Neural cell (in vitro differentiated cells): ENCODE results near the gene RBAK.

ENCODE experiments used
- EP300 ChIP-seq: fragments of 450-650 bp; conservative IDR thresholded peaks from 2 replicates; pipeline ENCODE4 v1.6.1; 2014; ENCODE audit warnings: antibody characterized with exemption, mild to moderate bottlenecking, moderate library complexity; ENCODE audit not compliant: poor library complexity, severe bottlenecking
- EZH2 ChIP-seq: fragments of 200-600, 300-800 bp; shearing (Covaris generic), sonication (generic); IDR thresholded peaks from 2 replicates; pipeline ENCODE4 v1.6.1; 2014; ENCODE audit warnings: antibody characterized with exemption, low read length, borderline replicate concordance, mild to moderate bottlenecking; ENCODE audit not compliant: insufficient read depth, poor library complexity, severe bottlenecking
- POLR2AphosphoS5 ChIP-seq: IDR thresholded peaks from 2 replicates; pipeline ENCODE4 v1.6.1; 2012
- SMC3 ChIP-seq: fragments of 450-650 bp; conservative IDR thresholded peaks from 2 replicates; pipeline ENCODE4 v1.6.1; 2014; ENCODE audit warnings: antibody characterized with exemption, mild to moderate bottlenecking, moderate library complexity; ENCODE audit not compliant: poor library complexity
- TF ChIP-seq, protein P1 (sequence below): fragments of 450-650 bp; IDR thresholded peaks from 2 replicates; pipeline ENCODE4 v1.5.1; 2014; ENCODE audit warnings: antibody characterized with exemption, mild to moderate bottlenecking, moderate library complexity; ENCODE audit not compliant: poor library complexity, severe bottlenecking

DNA sequence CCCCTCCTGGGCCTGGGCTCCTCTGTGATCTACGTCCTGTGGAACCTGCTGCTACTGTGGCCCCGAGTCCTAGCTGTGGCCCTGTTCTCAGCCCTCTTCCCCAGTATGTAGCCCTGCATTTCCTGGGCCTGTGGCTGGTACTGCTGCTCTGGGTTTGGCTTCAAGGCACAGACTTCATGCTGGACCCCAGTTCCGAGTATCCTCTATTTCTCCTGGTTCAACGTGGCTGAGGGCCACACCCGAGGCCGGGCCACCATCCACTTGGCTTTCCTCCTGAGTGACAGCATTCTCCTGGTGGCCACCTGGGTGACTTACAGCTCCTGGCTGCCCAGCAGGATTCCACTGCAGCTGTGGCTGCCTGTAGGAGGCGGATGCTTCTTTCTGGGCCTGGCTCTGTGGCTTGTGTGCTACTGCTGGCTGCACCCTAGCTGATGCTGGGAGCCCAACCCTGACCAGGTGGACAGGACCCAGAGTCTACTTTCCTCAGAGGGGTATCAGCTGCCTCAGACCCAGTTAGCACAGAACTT lies 48.9 kb upstream of the RBAK start:
- TF ChIP-seq, protein P1, sequence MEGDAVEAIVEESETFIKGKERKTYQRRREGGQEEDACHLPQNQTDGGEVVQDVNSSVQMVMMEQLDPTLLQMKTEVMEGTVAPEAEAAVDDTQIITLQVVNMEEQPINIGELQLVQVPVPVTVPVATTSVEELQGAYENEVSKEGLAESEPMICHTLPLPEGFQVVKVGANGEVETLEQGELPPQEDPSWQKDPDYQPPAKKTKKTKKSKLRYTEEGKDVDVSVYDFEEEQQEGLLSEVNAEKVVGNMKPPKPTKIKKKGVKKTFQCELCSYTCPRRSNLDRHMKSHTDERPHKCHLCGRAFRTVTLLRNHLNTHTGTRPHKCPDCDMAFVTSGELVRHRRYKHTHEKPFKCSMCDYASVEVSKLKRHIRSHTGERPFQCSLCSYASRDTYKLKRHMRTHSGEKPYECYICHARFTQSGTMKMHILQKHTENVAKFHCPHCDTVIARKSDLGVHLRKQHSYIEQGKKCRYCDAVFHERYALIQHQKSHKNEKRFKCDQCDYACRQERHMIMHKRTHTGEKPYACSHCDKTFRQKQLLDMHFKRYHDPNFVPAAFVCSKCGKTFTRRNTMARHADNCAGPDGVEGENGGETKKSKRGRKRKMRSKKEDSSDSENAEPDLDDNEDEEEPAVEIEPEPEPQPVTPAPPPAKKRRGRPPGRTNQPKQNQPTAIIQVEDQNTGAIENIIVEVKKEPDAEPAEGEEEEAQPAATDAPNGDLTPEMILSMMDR: no peak
- TF ChIP-seq SMC3 (no peak), POLR2AphosphoS5 (no peak), EP300 (no peak), EZH2 (no peak)
